OCI-LY7 (cell line): ENCODE results near the gene PNPLA1.

Experiments
- EZH2phosphoT487 ChIP-seq: fragments of 200-600 bp; sonication (generic); IDR thresholded peaks from 2 replicates; pipeline ENCODE4 v1.6.1; 2018; ENCODE audit warnings: low read depth, borderline replicate concordance, mild to moderate bottlenecking, mixed run types, antibody characterized with exemption, low read length, moderate library complexity, mixed read lengths
- TF ChIP-seq, protein P1 (sequence below): fragments of 200-600 bp; sonication (generic); conservative IDR thresholded peaks from 2 replicates; pipeline ENCODE4 v1.5.1; 2014; ENCODE audit warnings: mild to moderate bottlenecking, antibody characterized with exemption, low read length, moderate library complexity, mixed read lengths

DNA sequence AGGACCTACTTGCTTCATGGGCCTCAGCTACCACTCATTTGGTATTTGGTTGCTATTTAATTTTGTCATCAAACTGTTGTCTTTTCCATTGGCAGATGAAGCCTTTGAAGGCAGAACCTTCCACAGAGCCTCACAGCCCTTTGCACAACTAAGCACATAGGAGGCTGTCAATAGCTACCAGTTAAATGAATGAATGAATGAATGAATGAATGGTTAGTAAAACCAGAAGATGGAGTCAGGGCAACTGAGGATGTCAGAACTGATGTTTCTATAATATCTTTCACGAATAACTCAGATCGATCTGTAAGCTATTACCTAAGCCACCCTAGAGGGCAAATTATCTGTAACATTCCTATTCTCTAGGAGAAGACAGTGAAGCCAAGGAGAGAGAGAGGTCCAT lies 47.8 kb downstream of the PNPLA1 start:
- TF ChIP-seq, protein P1, sequence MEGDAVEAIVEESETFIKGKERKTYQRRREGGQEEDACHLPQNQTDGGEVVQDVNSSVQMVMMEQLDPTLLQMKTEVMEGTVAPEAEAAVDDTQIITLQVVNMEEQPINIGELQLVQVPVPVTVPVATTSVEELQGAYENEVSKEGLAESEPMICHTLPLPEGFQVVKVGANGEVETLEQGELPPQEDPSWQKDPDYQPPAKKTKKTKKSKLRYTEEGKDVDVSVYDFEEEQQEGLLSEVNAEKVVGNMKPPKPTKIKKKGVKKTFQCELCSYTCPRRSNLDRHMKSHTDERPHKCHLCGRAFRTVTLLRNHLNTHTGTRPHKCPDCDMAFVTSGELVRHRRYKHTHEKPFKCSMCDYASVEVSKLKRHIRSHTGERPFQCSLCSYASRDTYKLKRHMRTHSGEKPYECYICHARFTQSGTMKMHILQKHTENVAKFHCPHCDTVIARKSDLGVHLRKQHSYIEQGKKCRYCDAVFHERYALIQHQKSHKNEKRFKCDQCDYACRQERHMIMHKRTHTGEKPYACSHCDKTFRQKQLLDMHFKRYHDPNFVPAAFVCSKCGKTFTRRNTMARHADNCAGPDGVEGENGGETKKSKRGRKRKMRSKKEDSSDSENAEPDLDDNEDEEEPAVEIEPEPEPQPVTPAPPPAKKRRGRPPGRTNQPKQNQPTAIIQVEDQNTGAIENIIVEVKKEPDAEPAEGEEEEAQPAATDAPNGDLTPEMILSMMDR, result no peak
- TF ChIP-seq EZH2phosphoT487, result no peak
